Left renal cortex interstitium (tissue), 4 donors: Measurements from ENCODE around the gene TCF4. TPM values are rescaled to one million over a fixed set of nuclear protein-coding genes. Genes with fewer than 3 reads are reported as not detected.

Experiments
- DNase-seq, 4 donors: peaks; one replicate each; pipeline ENCODE4 v3.0.0-alpha.2; 2013; ENCODE audit warnings: low read depth in 4 of 4, low spot score in 2 of 4, missing footprints in 1 of 4
- polyA plus RNA-seq, 4 donors: library from polyadenylated mRNA; unstranded; fragments of 120-200 nt; gene quantifications; one replicate each; pipeline ENCODE4 v1.2.1, GENCODE V29; 2013; ENCODE audit not compliant: insufficient read length in 4 of 4

Gene TCF4
- polyA plus RNA-seq, 4 donors = 60.9 to 74.8 (median 71.2) TPM

GRCh38 chr18:55587418-55588110 is 428 bp downstream of the TCF4 start:
- no peak for DNase-seq

- DNase-seq = peak in 1 of 4 donors; percentile 61
Observed at GRCh38 chr18:55585920-55586561, 2.0 kb downstream of the TCF4 start.

GRCh38 chr18:55585065-55585919 is 2.7 kb downstream of the TCF4 start:
- DNase-seq = no peak

GRCh38 chr18:55584201-55584600 is 3.8 kb downstream of the TCF4 start:
- no peak for DNase-seq

- DNase-seq = no peak
Observed at GRCh38 chr18:55582325-55582724, 5.7 kb downstream of the TCF4 start.

- no peak for DNase-seq
Observed at GRCh38 chr18:55579501-55580270, 8.3 kb downstream of the TCF4 start.

- no peak for DNase-seq
Observed at GRCh38 chr18:55577812-55578539, 10.0 kb downstream of the TCF4 start.

- no peak for DNase-seq
Observed at GRCh38 chr18:55576001-55576400, 12.0 kb downstream of the TCF4 start.

- no peak for DNase-seq
Observed at GRCh38 chr18:55575066-55575465, 12.9 kb downstream of the TCF4 start.

GRCh38 chr18:55573386-55573785 is 14.6 kb downstream of the TCF4 start:
- DNase-seq = no peak

- no peak for DNase-seq
Observed at GRCh38 chr18:55570966-55571365, 17.0 kb downstream of the TCF4 start.

GRCh38 chr18:55566456-55566935 is 21.5 kb downstream of the TCF4 start:
- DNase-seq = no peak

- DNase-seq = no peak
Observed at GRCh38 chr18:55559739-55560138, 28.3 kb downstream of the TCF4 start.

GRCh38 chr18:55557211-55557610 is 30.8 kb downstream of the TCF4 start:
- no peak for DNase-seq

- DNase-seq = no peak
Observed at GRCh38 chr18:55555395-55556027, 32.5 kb downstream of the TCF4 start.

GRCh38 chr18:55552526-55553189 is 35.3 kb downstream of the TCF4 start:
- DNase-seq = no peak

- DNase-seq = no peak
Observed at GRCh38 chr18:55551227-55551626, 36.8 kb downstream of the TCF4 start.

- DNase-seq = no peak
Observed at GRCh38 chr18:55550471-55550870, 37.5 kb downstream of the TCF4 start.
